HG02642 (cell line): Measurements from ENCODE around the gene EDN2.

Source experiments
- ATAC-seq: cut with Tn5 transposase; IDR thresholded peaks from one replicate; pipeline ENCODE4 v1.9.1; 2021; ENCODE audit warnings: mild to moderate bottlenecking; ENCODE audit not compliant: unreplicated experiment, poor library complexity

The EDN2 gene

DNA sequence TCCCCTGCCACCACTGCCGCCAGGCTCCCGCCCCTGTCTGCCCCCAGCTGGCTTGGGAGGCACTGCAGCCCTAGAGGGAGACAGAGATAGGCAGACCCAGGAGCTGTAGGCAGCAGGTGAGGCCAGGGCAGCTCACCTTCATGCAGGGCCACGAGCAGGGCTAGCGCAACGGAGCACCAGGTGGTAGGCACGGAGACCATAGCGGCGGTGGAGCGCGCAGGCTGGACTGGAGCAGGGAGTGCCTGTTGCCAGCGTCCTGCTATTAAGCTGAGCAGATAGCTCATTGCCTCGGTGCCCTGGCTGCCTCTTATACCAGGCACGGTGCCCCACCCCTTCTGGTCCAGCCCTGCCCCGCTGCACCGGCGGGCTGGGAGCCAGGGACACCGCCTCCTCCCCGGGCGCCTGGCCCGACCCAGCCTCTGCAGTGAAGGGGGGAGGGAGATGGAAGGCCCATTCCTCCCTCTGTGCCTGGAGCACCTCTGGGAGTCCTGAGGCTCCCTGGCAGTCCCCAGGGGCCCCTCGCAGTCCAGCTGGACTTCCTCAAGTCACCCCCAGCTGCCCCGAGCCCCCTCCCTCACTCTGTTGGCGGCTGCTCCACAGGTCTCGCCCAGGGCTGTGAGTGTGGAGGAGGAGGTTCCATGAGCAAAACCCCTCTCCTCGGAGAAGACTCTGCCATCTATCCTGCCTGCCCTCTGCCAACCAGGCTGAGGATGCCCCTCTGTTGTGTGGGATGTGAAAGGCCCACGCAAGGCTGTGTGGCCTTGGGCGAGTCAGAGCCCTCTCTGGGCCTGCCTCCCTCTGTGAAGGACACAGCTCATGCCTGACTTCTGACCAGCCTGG, at the start of gene EDN2:
Gene EDN2, minus strand, starts transcription at position 282 of the 840 bp plus-strand sequence. Its CDS starts 82 bp downstream, at position 200.
- ATAC-seq, result no peak

DNA sequence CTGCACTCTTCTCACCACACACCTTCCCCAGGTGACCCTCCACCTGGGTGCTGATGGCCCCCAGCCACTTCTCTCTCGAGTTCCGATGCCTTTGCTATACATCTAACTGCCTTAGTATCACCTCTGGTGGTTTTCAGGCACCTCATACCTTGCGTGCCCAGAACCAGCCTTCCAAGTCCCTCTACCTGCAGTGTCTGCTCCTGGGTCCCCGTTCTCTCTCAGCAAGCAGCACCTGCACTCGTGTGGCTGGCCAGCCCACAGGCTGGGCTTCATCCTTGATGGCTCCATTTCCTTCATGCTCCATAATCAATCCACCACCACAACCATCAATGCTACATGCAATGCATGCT, 49.2 kb upstream of the EDN2 start:
- ATAC-seq, result no peak

DNA sequence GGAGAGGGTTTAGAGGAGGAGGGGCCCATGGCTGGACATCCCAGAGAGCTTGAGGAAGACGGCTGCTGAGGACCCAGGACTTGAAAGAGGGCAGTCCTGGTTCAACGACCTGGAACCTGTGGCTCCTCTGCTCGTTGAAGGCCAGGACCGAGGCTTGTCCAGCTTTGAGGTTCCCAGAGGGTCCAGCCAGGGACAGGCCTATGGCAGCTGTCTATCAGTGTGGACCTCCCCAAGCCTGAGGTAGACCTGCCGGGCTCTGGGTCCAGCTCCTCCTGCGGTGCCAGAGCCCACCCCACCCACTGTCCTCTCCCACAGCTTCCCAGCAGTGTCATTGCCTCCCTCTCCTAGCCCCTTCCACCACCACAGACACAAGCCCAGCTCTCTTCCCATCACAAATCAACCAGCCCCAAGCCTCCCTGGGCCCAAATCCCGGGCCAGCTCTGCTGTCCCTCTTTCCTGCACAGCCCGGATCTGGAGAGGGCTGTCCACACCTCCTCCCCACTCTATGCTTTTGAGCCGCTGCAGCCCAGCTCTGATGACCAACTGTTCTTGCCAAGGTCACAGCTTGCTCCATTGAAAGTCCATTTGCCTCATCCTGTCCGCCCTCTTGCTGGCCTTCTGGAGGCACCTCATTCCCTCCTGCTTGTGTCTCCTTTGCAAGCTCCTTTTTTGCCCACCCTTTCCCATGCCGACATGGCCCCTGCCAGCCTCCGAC, 48.7 kb upstream of the EDN2 start:
- no peak for ATAC-seq

DNA sequence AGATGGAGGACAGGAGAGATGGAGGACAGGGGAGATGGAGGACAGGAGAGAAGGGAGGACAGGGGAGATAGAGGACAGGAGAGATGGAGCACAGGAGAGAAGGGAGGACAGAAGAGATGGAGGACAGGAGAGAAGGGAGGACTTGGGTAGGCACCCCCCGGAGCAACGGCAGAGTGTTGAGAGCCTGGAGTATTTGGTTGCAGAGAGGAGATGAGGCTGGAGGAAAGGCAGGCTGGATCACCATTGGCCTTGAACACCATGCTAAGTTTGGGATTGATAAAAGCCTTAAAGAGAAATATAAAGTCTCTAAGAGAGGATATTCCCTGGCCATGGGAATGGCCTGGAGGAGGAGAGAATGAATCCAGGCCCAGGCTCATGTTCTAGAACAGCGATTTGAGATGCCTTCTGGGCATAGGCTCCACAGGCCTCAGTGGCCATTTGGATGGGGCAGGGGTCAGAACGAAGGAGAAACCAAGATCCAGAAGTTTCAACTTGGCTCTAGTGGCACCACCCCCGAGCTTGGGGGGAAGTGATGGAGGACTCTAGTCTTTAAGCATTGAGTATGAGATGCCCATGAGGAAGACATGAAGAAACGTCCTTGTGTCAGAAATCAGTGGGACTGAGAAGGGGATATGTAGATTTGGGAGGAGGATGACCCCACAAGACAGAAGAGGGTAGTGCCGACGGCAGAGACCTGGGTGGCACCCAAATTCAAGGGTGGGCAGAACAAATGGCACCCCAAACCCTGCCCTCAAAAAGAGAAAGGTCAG, 47.9 kb upstream of the EDN2 start:
- no peak for ATAC-seq

DNA sequence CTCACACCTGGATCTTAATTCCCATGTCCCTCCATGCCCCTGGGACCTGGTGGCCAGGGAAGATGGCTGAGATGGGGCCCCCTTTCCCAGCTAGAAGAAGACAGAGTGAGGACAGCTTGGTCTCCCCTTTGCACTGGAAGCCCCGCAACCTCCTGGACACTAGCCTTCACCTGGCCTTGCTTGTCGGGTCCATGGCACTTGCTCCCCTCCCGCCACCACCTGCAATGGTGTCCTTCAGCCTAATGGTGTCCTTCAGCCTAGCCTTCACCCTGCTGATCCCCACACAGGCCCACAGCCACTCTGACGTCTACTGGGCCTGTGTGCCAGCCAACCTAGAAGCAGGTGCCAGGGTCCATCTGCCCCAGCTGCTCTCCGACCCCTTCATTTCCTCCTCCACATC, 45.9 kb upstream of the EDN2 start:
- no peak for ATAC-seq

DNA sequence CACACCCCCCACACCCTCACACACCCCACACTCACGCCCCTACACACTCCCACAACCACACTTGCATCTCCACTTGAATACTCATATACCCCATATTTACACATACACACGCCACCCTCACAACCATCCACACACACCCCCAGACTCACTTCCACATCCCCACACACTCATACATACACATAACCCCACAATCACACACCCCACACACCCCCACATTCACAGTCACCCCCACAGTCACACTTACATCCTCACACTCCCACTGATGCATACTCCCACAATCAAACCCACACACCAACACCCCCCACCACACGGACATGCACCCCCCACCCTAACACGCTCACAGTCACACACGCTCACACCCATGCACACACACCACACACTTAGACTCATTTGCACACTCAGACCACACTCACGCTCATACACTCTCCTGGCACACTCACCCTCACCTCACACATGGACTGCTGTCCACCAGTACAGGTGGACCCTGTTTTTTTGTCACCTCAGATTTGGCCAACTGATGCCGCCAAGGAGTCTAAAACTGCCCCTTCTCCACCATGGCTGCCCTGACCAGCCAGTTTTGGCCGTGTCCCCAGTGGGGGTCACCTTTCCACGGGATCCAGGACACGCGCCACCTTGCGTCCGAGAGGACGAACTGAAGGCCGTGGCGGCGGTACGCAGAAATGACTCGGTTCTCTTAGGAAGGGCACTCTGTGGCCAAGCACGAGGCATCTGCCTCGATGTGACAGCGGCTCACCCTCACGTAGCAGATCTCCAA, 45.3 kb upstream of the EDN2 start:
- no peak for ATAC-seq

DNA sequence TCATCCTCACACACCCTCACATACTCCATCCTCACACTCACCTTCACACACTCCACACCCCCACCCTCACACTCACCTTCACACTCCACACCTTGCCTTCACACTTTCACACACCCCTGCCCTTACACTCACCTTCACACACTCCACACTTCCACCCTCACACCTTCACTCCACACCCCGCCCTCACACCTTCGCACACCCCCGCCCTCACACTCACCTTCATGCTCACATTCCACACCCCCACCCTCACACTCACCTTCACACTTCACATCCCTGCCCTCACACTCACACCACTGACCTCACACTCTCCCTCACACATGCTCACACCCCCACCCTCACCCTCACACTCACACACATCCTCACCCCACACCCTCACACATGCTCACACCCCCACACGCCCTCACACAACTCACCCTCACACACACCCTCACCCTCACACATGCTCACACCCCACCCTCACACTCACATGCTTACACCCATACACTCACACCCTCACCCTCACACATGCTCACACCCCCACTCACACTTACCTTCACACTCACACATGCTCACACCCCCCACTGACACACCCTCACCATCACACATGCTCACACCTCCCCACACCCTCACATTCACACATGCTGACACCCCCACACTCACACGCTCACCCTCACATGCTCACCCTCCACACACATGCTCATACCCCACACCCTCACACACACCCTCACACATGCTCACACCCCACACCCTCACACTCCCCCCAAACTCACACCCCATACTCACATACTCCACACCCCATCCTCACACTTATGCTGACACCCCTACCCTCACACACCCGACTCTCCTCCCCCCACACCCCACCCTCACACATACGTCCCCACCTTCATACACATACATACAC, 44.5 kb upstream of the EDN2 start:
- ATAC-seq, result no peak

DNA sequence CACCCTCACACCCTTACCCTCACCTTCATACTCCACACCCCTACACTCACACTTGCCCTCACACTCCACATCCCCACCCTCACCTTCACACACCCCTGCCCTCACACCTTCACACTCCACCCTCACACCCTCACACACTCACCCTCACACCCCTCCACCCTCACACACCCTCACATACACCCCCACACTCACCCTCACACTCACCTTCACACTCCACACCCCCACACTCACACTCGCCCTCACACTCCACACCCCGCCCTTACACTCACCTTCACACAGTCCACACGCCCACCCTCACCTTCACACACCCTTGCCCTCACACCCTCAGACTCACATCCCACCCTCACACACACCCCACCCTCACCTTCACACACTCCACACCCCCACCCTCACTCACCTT, 43.6 kb upstream of the EDN2 start:
- no peak for ATAC-seq

DNA sequence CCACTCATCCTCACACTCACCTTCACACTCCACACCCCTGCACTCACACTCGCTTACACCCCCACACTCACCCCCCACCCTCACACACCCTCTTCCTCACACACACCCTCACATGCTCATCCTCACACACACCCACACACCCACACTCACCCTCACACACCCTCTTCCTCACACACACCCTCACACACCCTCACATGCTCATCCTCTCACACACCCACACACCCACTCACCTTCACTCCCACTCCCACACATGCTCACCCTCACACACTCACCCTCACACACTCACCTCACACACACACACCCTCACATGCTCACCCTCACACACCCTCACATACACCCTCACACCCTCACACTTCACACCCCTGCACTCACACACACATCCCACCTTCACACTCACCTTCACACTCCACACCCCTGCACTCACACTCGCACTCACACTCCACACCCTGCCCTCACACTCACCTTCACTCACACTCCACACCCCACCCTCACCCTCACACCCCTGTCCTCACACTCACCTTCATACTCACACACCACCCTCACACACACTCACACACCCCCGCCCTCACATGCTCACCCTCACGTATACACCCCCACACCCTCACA, 42.6 kb upstream of the EDN2 start:
- ATAC-seq, result no peak

DNA sequence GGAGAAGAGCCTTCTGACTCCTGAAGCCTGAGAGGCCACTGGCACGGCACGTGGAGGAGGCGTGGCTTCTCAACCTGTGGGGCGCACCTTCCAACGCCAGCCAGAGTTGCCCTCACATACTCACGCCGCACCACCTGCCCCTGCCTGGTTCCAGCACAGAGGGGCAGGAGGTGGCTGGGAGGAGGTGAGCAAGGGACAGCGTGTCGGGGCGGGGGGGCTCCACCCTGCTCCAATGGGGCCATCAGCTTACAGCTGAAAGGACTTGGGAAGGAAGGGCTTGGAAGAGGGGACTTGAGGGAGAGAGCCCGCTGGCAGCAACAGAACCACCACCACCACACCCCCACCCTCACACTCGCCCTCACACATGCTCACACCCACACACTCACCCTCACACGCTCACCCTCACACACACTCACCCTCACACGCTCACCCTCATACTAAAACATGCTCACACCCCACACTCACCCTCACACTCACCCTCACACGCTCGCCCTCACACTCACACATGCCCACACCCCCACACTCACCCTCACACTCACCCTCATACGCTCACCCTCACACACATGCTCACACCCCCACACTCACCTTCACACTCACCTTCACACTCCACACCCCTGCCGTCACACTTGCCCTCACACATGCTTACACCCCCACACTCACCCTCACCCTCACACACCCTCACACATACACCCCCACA, 41.6 kb upstream of the EDN2 start:
- ATAC-seq, result no peak

DNA sequence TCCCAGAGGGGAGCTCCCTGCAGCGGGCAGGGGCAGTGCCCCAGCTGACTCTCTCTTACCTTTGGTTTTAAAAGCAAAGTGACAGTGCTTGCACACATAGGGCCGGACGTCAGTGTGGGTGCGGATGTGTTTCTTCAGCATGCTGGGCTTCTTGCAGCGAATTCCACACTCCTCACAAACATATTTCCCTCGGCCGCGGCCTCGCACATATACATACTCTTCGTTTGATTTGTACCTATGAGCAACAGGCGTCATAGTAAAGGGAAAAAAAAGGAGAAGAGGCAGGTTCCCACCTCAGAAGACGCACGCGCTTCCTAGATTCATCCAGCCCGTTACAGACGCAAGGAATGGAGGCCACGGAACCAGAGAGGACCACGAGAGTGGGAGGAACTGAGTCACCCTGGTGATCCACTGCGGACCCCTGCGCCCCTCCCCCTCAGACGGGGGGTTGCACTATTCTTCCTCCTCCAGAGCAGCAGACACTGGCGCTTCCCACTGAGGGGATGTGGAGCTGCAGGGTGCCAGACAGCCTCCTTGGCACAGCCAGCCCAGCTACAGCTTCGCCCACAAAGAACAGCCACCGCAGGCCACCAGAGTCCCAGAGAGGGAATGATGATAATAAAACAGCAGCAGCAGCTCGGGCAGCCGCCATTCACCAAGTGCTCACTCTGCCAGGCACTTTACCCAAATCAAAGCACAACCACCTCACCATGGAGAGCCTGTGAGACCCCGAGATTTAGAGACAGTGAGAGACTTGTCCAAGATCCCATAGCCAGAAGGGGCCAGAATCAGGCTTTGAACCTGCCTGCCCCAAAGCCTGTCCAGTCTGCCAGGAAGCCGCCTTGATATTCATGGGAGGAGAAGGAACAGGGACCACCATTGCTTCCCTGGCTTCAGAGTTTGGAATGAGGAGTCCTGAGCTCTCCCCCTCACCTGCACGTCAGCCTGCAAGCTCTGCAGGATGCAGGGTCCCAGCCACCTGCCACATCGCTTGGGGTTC, 40.5 kb upstream of the EDN2 start:
- ATAC-seq, result no peak

DNA sequence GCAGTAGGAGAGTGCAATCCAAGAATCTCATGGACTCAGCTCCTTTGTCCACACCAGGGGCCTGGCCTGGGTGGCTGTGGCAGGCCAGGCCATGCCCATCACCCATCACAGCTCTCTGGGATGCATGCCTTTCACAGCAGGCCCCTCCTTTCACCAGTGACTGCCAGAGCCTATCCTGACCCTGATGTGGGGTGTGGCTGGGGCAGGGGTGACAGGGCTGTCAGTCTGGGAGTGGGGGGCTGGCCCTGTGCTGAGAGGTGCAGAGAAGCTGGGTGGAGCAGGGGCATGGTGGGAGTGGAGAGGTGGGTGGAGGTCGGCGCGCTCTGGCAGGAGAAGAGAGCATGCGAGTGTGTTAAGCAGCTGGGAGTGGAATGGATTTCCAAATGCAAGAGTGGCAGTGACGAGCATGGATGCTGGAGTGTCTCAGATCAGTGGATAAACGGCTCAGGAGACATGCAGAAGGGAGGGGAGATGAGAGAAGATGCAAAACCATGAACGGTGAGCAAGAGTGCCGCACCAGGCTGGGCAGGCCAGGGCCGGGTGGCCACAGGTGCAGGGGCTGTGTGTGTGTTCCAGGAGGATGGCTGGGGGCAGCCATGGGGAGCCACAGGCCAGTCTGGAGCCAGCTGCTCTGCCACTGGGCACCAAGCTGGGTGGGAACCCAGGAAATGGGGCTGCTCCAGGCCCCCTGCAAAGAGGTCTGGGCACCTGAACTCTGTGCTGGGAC, 39.6 kb upstream of the EDN2 start:
- no peak for ATAC-seq

DNA sequence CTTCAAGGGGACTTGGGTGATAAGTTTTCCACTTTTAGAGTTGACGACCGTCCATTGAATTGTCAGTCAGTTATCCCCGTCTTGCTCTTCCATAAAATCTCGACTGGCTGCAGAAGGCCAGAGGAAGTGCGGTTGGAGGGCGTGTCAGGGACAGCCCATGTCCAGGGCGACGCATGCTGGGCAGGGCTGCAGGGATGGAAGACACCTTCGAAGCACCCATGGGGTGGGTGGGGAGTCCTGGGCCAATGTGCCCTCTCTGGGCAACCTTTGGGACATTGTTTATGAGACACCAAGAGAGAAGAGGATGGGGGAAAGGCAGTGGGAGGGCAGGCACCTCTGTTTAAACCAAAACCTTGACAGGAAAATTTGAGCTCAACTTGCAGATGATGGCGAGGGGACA, 38.6 kb upstream of the EDN2 start:
- ATAC-seq, result no peak

DNA sequence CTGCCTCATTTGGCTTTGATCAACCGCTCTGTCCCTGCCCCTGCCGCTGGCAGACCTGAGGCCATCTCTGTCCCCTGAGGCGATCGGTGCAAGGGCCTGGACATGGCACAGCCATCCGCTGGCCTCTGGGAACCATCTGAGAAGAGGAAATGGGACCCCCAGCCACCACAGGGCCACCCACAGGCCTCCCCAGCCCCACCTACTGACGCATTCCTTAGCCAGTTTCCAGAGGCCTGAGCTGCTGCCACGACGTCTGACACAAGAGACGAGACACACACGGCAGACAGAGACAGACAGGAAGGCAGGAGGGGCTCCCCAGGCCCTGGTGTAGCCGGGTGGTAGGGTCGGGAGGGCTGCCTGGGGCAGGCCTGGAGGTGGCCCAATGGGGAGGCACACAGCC, 37.3 kb upstream of the EDN2 start:
- no peak for ATAC-seq

DNA sequence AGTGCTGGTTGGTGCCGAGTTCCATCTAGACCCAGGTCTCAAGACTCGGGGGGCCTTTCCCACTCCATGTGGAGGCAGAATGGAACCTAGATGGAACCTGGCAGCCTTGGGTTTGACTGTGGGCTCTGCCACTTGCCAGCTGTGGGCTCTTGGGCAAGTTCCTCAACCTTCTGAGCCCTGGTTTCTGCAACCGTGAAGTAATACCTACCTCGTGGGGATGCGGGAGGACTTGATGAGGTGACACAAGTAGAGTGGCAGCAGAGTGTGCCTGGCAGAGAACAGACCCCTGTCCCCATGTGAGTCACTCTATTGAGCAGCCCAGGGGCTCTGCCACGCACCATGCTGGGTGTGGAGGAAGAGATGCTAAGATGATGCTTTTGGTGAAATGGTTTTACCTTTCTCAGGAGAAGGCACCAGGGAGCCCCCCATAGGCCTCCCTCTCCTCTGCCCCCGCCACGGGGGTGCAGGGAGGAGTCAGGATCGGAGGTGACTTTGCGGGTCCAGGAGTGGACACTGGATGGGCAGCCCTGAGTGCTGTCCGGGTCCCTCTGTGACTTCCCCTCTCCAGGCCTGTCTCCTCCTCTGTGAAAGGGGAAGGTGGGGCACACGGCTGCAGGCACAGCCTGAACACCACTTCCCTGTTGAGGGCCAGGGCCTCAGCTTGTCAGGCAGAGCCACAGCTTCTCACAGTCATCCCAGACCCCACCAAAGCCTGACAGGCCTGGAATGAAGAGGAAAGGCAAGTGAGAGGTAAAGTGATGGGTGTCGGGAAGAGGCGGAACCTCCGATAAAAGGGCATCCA, 36.7 kb upstream of the EDN2 start:
- ATAC-seq, result no peak

DNA sequence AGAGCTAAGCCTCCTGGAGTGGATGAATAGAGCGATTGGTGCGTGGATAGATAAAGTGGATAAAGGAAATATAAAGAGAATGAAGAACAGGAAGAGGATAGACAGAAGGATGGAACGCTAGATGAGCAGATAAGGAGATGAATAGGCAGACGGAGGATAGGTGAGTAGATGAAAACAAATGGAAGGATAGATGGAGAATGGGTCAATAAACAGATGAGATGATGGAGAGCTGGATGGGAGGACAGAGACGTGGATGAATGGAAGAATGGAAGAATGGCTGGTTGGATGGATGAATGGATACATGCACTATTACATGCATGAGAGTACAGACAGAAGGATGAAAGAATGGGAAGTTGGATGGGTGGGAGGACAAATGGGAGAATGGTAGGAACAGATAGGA, 35.2 kb upstream of the EDN2 start:
- ATAC-seq, result no peak
